Measurements from ENCODE around the gene SLC8A1. TPM values are rescaled to one million over a fixed set of nuclear protein-coding genes. Genes with fewer than 3 reads are reported as not detected.

Gene SLC8A1
- polyA plus RNA-seq, 3 donors = 16.9 to 18.2 (median 18.0) TPM

- intact Hi-C loops (cut with micrococcal nuclease) = no loop called here
- Histone ChIP-seq H2AFZ (ENCODE audit: insufficient read depth, low read depth, low read length, poor library complexity, severe bottlenecking) (no peak overlapping the region), H3K36me3 (replicated peaks in 1 of 2; ENCODE audit: control insufficient read depth in 1 of 2, insufficient read depth in 2 of 2, low read length in 2 of 2) (peaks cover 0 to 8% of the 10 kb centered on the region in 2 donors), H3K27me3 (ENCODE audit: control insufficient read depth in 2 of 2, insufficient read depth in 2 of 2, low read length in 2 of 2) (no peaks in the 10 kb centered on the region), H3K4me2 (replicated peaks; ENCODE audit: extremely low read depth, low read length, poor library complexity, severe bottlenecking) (no peak overlapping the region), H3K9me3 (replicated peaks in 1 of 2; ENCODE audit: control insufficient read depth in 1 of 2, insufficient read depth in 1 of 2, low read length in 2 of 2) (no peaks in the 10 kb centered on the region), H3K27ac (ENCODE audit: low read depth in 1 of 2, low read length in 2 of 2) (no peak overlapping the region), H3K9ac (ENCODE audit: insufficient read depth, low read length, poor library complexity, severe bottlenecking) (no peak overlapping the region), H4K20me1 (ENCODE audit: insufficient read depth, low read length) (peaks cover 93% of the 10 kb centered on the region), H3K4me1 (ENCODE audit: control insufficient read depth in 1 of 2, insufficient read depth in 2 of 2, low read length in 2 of 2) (no peaks in the 10 kb centered on the region), H3K79me2 (ENCODE audit: insufficient read depth, low read length) (peaks cover 83% of the 10 kb centered on the region), H3K4me3 (replicated peaks in 1 of 3; ENCODE audit: low read depth in 2 of 3, low read length in 3 of 3) (no peak overlapping the region)
- Mint-ChIP-seq H3K4me3 (no peak overlapping the region), H3K27me3 (ENCODE audit: low read depth in 3 of 3) (no peaks in the 10 kb centered on the region), H3K36me3 (peaks cover 7 to 9% of the 10 kb centered on the region in 2 donors), H3K4me1 (peaks cover 11% of the 10 kb centered on the region), H3K27ac (no peak overlapping the region), H3K9me3 (no peaks in the 10 kb centered on the region)
- WGBS (ENCODE audit: insufficient coverage) = no CpG with 5 or more reads among the region's 2 CpGs
- TF ChIP-seq, protein P1, sequence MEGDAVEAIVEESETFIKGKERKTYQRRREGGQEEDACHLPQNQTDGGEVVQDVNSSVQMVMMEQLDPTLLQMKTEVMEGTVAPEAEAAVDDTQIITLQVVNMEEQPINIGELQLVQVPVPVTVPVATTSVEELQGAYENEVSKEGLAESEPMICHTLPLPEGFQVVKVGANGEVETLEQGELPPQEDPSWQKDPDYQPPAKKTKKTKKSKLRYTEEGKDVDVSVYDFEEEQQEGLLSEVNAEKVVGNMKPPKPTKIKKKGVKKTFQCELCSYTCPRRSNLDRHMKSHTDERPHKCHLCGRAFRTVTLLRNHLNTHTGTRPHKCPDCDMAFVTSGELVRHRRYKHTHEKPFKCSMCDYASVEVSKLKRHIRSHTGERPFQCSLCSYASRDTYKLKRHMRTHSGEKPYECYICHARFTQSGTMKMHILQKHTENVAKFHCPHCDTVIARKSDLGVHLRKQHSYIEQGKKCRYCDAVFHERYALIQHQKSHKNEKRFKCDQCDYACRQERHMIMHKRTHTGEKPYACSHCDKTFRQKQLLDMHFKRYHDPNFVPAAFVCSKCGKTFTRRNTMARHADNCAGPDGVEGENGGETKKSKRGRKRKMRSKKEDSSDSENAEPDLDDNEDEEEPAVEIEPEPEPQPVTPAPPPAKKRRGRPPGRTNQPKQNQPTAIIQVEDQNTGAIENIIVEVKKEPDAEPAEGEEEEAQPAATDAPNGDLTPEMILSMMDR (IDR thresholded peaks at IDR 0.05) = no peak
- DNase-seq = no peak
These were observed 36.5 kb downstream of the SLC8A1 start for GRCh38 chr2:40415391-40415790.

- no peaks in the 10 kb centered on the region for H3K9me3 Mint-ChIP-seq
- no peak overlapping the region for H3K4me3 ChIP-seq (replicated peaks in 1 of 3; ENCODE audit: low read depth in 2 of 3, low read length in 3 of 3)
- DNase-seq = no peak
- peaks cover 81% of the 10 kb centered on the region for H3K79me2 ChIP-seq (ENCODE audit: insufficient read depth, low read length)
- H3K4me1 ChIP-seq (ENCODE audit: control insufficient read depth in 1 of 2, insufficient read depth in 2 of 2, low read length in 2 of 2) = no peaks in the 10 kb centered on the region
- no peak overlapping the region for H3K27ac ChIP-seq (ENCODE audit: low read depth in 1 of 2, low read length in 2 of 2)
- no peak overlapping the region for H3K9ac ChIP-seq (ENCODE audit: insufficient read depth, low read length, poor library complexity, severe bottlenecking)
- peaks cover 2 to 9% of the 10 kb centered on the region in 2 donors for H3K36me3 ChIP-seq (replicated peaks in 1 of 2; ENCODE audit: control insufficient read depth in 1 of 2, insufficient read depth in 2 of 2, low read length in 2 of 2)
- no peaks in the 10 kb centered on the region for H3K9me3 ChIP-seq (replicated peaks in 1 of 2; ENCODE audit: control insufficient read depth in 1 of 2, insufficient read depth in 1 of 2, low read length in 2 of 2)
- 100% methylated on average over 1 of the region's 1 CpG for WGBS (ENCODE audit: insufficient coverage)
- H3K36me3 Mint-ChIP-seq = peaks cover 8 to 20% of the 10 kb centered on the region in 2 donors
- TF ChIP-seq, protein P1 (IDR thresholded peaks at IDR 0.05) = no peak
- no peak overlapping the region for H3K4me2 ChIP-seq (replicated peaks; ENCODE audit: extremely low read depth, low read length, poor library complexity, severe bottlenecking)
- H3K27me3 Mint-ChIP-seq (ENCODE audit: low read depth in 3 of 3) = peaks cover 0 to 1% (median 0%) of the 10 kb centered on the region in 3 donors
- peaks cover 92% of the 10 kb centered on the region for H4K20me1 ChIP-seq (ENCODE audit: insufficient read depth, low read length)
- no peaks in the 10 kb centered on the region for H3K27me3 ChIP-seq (ENCODE audit: control insufficient read depth in 2 of 2, insufficient read depth in 2 of 2, low read length in 2 of 2)
- H2AFZ ChIP-seq (ENCODE audit: insufficient read depth, low read depth, low read length, poor library complexity, severe bottlenecking) = no peak overlapping the region
- intact Hi-C loops (cut with micrococcal nuclease) = no loop called here
- H3K27ac Mint-ChIP-seq = no peak overlapping the region
- H3K4me1 Mint-ChIP-seq = peaks cover 3% of the 10 kb centered on the region
- no peak overlapping the region for H3K4me3 Mint-ChIP-seq
These were observed 39.4 kb downstream of the SLC8A1 start for GRCh38 chr2:40412456-40412855.

Data from CD14-positive monocyte (primary cell).